ENCODE measurements around the gene HTR3D.

HTR3D gene

DNA sequence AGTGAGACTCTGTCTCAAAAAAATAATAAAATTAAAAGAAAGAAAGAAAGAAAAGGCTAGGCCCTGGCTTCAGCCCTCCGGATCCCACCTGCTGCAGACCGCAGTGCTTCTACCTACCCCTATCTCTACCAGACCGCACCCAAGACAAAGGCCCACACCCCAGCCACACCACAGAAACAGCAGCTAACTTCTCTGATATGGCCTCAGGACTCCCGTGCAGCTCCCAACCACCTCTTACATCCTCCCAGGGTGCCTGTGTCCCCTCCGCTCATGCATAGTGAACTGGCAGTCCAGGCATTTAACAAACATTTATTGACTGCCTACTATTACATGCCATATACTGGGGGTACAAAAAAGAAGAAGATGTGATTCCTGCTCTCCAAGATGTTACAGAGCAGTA is 14.5 kb downstream of the HTR3D start:
- Histone ChIP-seq H3K9ac (ENCODE audit: low read length) (no peak overlapping the region), H3K27ac (ENCODE audit: low read length) (no peak overlapping the region), H3K4me1 (ENCODE audit: low read length) (no peaks in the 10 kb centered on the region), H3K9me3 (ENCODE audit: insufficient read depth, low read length) (no peaks in the 10 kb centered on the region), H2AFZ (ENCODE audit: low read depth, low read length) (no peak overlapping the region), H3K4me3 (ENCODE audit: low read length) (no peak overlapping the region), H3K79me2 (ENCODE audit: low read length) (no peaks in the 10 kb centered on the region), H3K4me2 (ENCODE audit: low read length) (no peak overlapping the region), H3K27me3 (ENCODE audit: low read depth, low read length) (no peaks in the 10 kb centered on the region), H4K20me1 (ENCODE audit: insufficient read depth, low read length) (no peaks in the 10 kb centered on the region), H3K36me3 (replicated peaks; ENCODE audit: low read depth, low read length) (no peaks in the 10 kb centered on the region)
- TF ChIP-seq, protein P1, sequence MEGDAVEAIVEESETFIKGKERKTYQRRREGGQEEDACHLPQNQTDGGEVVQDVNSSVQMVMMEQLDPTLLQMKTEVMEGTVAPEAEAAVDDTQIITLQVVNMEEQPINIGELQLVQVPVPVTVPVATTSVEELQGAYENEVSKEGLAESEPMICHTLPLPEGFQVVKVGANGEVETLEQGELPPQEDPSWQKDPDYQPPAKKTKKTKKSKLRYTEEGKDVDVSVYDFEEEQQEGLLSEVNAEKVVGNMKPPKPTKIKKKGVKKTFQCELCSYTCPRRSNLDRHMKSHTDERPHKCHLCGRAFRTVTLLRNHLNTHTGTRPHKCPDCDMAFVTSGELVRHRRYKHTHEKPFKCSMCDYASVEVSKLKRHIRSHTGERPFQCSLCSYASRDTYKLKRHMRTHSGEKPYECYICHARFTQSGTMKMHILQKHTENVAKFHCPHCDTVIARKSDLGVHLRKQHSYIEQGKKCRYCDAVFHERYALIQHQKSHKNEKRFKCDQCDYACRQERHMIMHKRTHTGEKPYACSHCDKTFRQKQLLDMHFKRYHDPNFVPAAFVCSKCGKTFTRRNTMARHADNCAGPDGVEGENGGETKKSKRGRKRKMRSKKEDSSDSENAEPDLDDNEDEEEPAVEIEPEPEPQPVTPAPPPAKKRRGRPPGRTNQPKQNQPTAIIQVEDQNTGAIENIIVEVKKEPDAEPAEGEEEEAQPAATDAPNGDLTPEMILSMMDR (IDR thresholded peaks at IDR 0.05; ENCODE audit: low read depth, low read length): no peak
- no peak for TF ChIP-seq EZH2phosphoT487 (IDR thresholded peaks at IDR 0.05; ENCODE audit: low read depth)

DNA sequence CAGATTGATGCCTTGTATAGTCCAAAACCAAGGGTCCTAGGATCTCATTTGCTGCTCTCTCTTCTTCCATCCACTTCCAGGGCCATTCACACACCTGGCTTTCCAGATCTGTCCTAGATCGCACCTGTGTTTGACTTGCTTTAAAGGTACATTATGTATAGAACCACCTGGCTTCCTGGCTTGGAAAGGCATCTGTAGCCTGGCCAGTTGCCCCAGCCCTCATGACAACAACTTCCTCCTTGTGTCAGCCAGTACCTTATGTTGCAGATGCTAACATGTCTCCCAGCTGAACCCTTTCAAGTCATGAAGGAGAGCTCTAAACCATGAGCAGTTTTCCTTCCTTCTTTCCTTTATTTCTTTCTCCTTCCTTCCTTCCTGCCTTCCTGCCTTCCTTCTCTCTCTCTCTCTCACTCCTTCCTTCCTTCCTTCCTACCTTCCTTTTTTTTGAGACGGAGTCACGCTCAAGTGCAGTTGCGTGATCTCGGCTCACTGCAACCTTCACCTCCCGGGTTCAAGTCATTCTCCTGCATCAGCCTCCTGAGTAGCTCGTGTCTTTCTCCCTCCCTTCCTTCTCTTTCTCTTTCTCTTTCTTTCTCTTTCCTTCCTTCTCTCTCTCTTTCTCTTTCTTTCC is 18.8 kb downstream of the HTR3D start:
- Histone ChIP-seq H3K4me2 (ENCODE audit: low read length) (no peak overlapping the region), H3K4me1 (ENCODE audit: low read length) (no peaks in the 10 kb centered on the region)
- TF ChIP-seq, protein P1 (IDR thresholded peaks at IDR 0.05; ENCODE audit: low read depth, low read length): no peak
- TF ChIP-seq EZH2phosphoT487 (IDR thresholded peaks at IDR 0.05; ENCODE audit: low read depth): no peak

DNA sequence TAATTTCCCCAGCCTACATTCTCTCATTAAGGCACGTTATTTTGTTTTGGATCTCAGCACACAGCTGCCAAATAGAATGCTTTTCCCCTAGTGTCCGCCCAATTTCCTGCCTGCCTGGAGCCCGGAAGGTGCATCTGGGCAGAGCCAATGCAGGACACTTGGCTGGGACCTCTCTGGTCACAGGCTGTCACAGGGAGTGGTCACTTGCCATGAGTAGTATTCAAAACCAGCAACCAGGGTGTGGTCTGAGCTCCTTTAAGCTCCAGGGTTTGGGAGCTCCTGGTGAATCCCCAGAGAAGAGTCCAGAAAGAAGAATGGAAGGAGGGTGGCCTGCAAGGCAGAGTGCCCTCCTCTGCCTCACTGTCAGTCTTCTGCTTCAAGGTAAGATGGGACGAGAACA is 21.2 kb downstream of the HTR3D start, which contains the start of gene HTR3C:
HTR3C (plus strand) TSS at position 281 of the 400 bp plus-strand sequence; CDS start at position 315, 34 bp downstream.
- H3K9me3 ChIP-seq (ENCODE audit: insufficient read depth, low read length): no peaks in the 10 kb centered on the region
- no peak within 1 kb of the TSS for H3K27ac ChIP-seq (ENCODE audit: low read length)
- H3K27me3 ChIP-seq (ENCODE audit: low read depth, low read length): peaks cover 3% of the 10 kb centered on the region; the same call in 1 of the 2 replicates
- H3K4me2 ChIP-seq (ENCODE audit: low read length): no peak within 1 kb of the TSS
- no peaks in the 10 kb centered on the region for H3K4me1 ChIP-seq (ENCODE audit: low read length)
- no peaks in the 10 kb centered on the region for H3K36me3 ChIP-seq (replicated peaks; ENCODE audit: low read depth, low read length)
- no peaks in the 10 kb centered on the region for H4K20me1 ChIP-seq (ENCODE audit: insufficient read depth, low read length)
- TF ChIP-seq, protein P1 (IDR thresholded peaks at IDR 0.05; ENCODE audit: low read depth, low read length): no peak
- no peak for TF ChIP-seq EZH2phosphoT487 (IDR thresholded peaks at IDR 0.05; ENCODE audit: low read depth)
- H3K9ac ChIP-seq (ENCODE audit: low read length): no peak within 1 kb of the TSS
- no peak within 1 kb of the TSS for H2AFZ ChIP-seq (ENCODE audit: low read depth, low read length)
- H3K4me3 ChIP-seq (ENCODE audit: low read length): no peak within 1 kb of the TSS
- no peaks in the 10 kb centered on the region for H3K79me2 ChIP-seq (ENCODE audit: low read length)

More for the DNA sequence above, 18.8 kb downstream of the HTR3D start:
- no peaks in the 10 kb centered on the region for H3K36me3 ChIP-seq (replicated peaks; ENCODE audit: low read depth, low read length)
- no peaks in the 10 kb centered on the region for H3K9me3 ChIP-seq (ENCODE audit: insufficient read depth, low read length)
- H3K9ac ChIP-seq (ENCODE audit: low read length): no peak overlapping the region
- no peaks in the 10 kb centered on the region for H3K79me2 ChIP-seq (ENCODE audit: low read length)
- no peak overlapping the region for H3K4me3 ChIP-seq (ENCODE audit: low read length)
- H2AFZ ChIP-seq (ENCODE audit: low read depth, low read length): no peak overlapping the region
- H3K27me3 ChIP-seq (ENCODE audit: low read depth, low read length): peaks cover 3% of the 10 kb centered on the region; the same call in 1 of the 2 replicates
- H3K27ac ChIP-seq (ENCODE audit: low read length): no peak overlapping the region
- H4K20me1 ChIP-seq (ENCODE audit: insufficient read depth, low read length): no peaks in the 10 kb centered on the region

DNA sequence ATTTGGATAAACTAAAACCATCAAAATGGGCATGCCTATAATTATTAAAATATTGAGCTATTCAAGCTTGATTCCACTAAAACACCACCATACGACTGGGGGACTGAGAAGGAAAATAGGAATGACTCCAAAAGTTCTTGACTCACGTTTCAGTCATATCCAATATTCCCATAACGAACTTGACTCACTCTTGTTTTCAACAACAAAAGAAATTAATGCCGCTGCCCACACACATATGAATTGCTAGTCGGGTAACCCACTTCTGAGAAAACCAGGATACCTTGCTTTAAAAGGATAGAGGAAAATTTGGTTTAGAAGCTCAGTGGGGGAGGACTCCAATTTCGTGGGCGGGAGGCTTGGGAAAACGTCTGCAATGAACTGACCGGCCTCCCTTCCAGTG is 26.5 kb downstream of the HTR3D start:
- Histone ChIP-seq H3K4me1 (ENCODE audit: low read length) (no peaks in the 10 kb centered on the region), H3K9ac (ENCODE audit: low read length) (no peak overlapping the region), H3K9me3 (ENCODE audit: insufficient read depth, low read length) (no peaks in the 10 kb centered on the region), H3K4me2 (ENCODE audit: low read length) (no peak overlapping the region), H3K27me3 (ENCODE audit: low read depth, low read length) (no peaks in the 10 kb centered on the region), H3K36me3 (replicated peaks; ENCODE audit: low read depth, low read length) (no peaks in the 10 kb centered on the region), H3K79me2 (ENCODE audit: low read length) (no peaks in the 10 kb centered on the region), H3K4me3 (ENCODE audit: low read length) (no peak overlapping the region), H4K20me1 (ENCODE audit: insufficient read depth, low read length) (no peaks in the 10 kb centered on the region), H3K27ac (ENCODE audit: low read length) (no peak overlapping the region), H2AFZ (ENCODE audit: low read depth, low read length) (no peak overlapping the region)
- no peak for TF ChIP-seq EZH2phosphoT487 (IDR thresholded peaks at IDR 0.05; ENCODE audit: low read depth)
- TF ChIP-seq, protein P1 (IDR thresholded peaks at IDR 0.05; ENCODE audit: low read depth, low read length): no peak
